IMR-90 (cell line): Measurements from ENCODE around the gene MAGI1. TPM values are rescaled to one million over a fixed set of nuclear protein-coding genes. Genes with fewer than 3 reads are reported as not detected.

ENCODE experiments used
- ATAC-seq: fragments of 200-7000 bp; cut with Tn5 transposase; 2 replicates; pipeline ENCODE4 v1.9.1; 2020; ENCODE audit warnings: low read depth, mild to moderate bottlenecking, moderate library complexity
- BruUV-seq: library from RNA; stranded (reverse); fragments of 400-500 nt; replicated peaks from 2 replicates; lab custom pipeline; 2021; lab: Mats Ljungman, UMichigan
- CTCF ChIA-PET: fragments of 300-600 bp; formaldehyde crosslinking; extraction: SDS; loops from one replicate; lab custom pipeline; 2021; ENCODE audit warnings: antibody characterized with exemption; lab: Yijun Ruan, JAX
- POLR2A ChIA-PET: fragments of 300-600 bp; sonication (Branson Sonifier 250); formaldehyde crosslinking; loops from one replicate; lab custom pipeline; 2022; ENCODE audit warnings: antibody characterized with exemption; ENCODE audit not compliant: unreplicated experiment; lab: Charles Lee
- DNase-seq: peaks from one replicate; pipeline ENCODE4 v3.0.0; 2013
- H2AFZ ChIP-seq: replicated peaks from 2 replicates; pipeline ENCODE3; 2013; ENCODE audit warnings: low read length, mild to moderate bottlenecking; ENCODE audit not compliant: poor library complexity
- H2AK5ac ChIP-seq: 2 replicates; pipeline ENCODE4 v1.6.1; 2013; ENCODE audit warnings: low read depth, low read length, inconsistent platforms
- H2AK9ac ChIP-seq: replicated peaks from 2 replicates; pipeline ENCODE3; 2013; ENCODE audit warnings: mild to moderate bottlenecking, low read depth, low read length, moderate library complexity; ENCODE audit not compliant: poor library complexity
- H2BK120ac ChIP-seq: 2 replicates; pipeline ENCODE4 v1.6.1; 2013; ENCODE audit warnings: low read depth, low read length, inconsistent platforms
- H2BK15ac ChIP-seq: 3 replicates; pipeline ENCODE4 v1.6.1; 2013; ENCODE audit warnings: low read depth, low read length, inconsistent platforms
- H2BK20ac ChIP-seq: 2 replicates; pipeline ENCODE4 v1.6.1; 2013; ENCODE audit warnings: low read depth, mild to moderate bottlenecking, inconsistent platforms, low read length, moderate library complexity
- H2BK5ac ChIP-seq: 2 replicates; pipeline ENCODE4 v1.6.1; 2013; ENCODE audit warnings: mild to moderate bottlenecking, low read depth, low read length, inconsistent platforms; ENCODE audit not compliant: poor library complexity, severe bottlenecking
- H3K14ac ChIP-seq: replicated peaks from 2 replicates; pipeline ENCODE4 v1.6.1; 2013; ENCODE audit warnings: low read depth, low read length, inconsistent platforms
- H3K18ac ChIP-seq: 2 replicates; pipeline ENCODE4 v1.6.1; 2013; ENCODE audit warnings: low read depth, low read length, control low read depth
- H3K23ac ChIP-seq: 2 replicates; pipeline ENCODE4 v1.6.1; 2013; ENCODE audit warnings: low read depth, low read length, inconsistent platforms
- H3K27ac ChIP-seq: 2 replicates; pipeline ENCODE4 v1.5.1; 2013; ENCODE audit warnings: mild to moderate bottlenecking, control low read depth, low read length; ENCODE audit not compliant: insufficient read depth
- H3K27me3 ChIP-seq: 2 replicates; pipeline ENCODE4 v1.6.1; 2013; ENCODE audit warnings: low read length; ENCODE audit not compliant: control insufficient read depth, insufficient read depth
- H3K36me3 ChIP-seq: 2 replicates; pipeline ENCODE4 v1.6.1; 2013; ENCODE audit warnings: low read length, mixed read lengths; ENCODE audit not compliant: control insufficient read depth, insufficient read depth
- H3K4ac ChIP-seq: 2 replicates; pipeline ENCODE4 v1.6.1; 2013; ENCODE audit warnings: low read depth, low read length, inconsistent platforms
- H3K4me1 ChIP-seq: 2 replicates; pipeline ENCODE4 v1.6.1; 2013; ENCODE audit warnings: low read length, mixed read lengths; ENCODE audit not compliant: control insufficient read depth, insufficient read depth
- H3K4me2 ChIP-seq: 2 replicates; pipeline ENCODE4 v1.6.1; 2013; ENCODE audit warnings: low read depth, mild to moderate bottlenecking, control low read depth, low read length, moderate library complexity
- H3K4me3 ChIP-seq: 2 replicates; pipeline ENCODE4 v1.5.1; 2013; ENCODE audit warnings: low read depth, mild to moderate bottlenecking, control low read depth, low read length, moderate library complexity; ENCODE audit not compliant: insufficient read depth
- H3K56ac ChIP-seq: 2 replicates; pipeline ENCODE4 v1.6.1; 2013; ENCODE audit warnings: low read length, inconsistent platforms; ENCODE audit not compliant: insufficient read depth; ENCODE audit errors: extremely low read depth
- H3K79me1 ChIP-seq, 2 experiments: 2 replicates each; pipeline ENCODE4 v1.6.1; 2013; ENCODE audit warnings: low read length in 2 of 2, inconsistent platforms in 1 of 2, low read depth in 1 of 2
- H3K9ac ChIP-seq: 2 replicates; pipeline ENCODE4 v1.6.1; 2013; ENCODE audit warnings: low read depth, low read length, control low read depth
- H3K9me1 ChIP-seq: 2 replicates; pipeline ENCODE4 v1.6.1; 2013; ENCODE audit warnings: low read length, inconsistent platforms; ENCODE audit not compliant: insufficient read depth
- H3K9me3 ChIP-seq: 2 replicates; pipeline ENCODE4 v1.6.1; 2013; ENCODE audit warnings: low read length; ENCODE audit not compliant: control insufficient read depth, insufficient read depth
- H4K20me1 ChIP-seq: 2 replicates; pipeline ENCODE4 v1.6.1; 2013; ENCODE audit warnings: low read length, inconsistent platforms; ENCODE audit not compliant: insufficient read depth
- H4K5ac ChIP-seq: 2 replicates; pipeline ENCODE4 v1.6.1; 2013; ENCODE audit warnings: mild to moderate bottlenecking, low read depth, low read length, control low read depth
- H4K8ac ChIP-seq, 2 experiments: 2 replicates each; pipeline ENCODE4 v1.6.1; 2013; ENCODE audit warnings: low read depth in 2 of 2, low read length in 2 of 2, control low read depth in 1 of 2, inconsistent platforms in 1 of 2
- H4K91ac ChIP-seq: 2 replicates; pipeline ENCODE4 v1.6.1; 2013; ENCODE audit warnings: low read depth, low read length, inconsistent platforms; ENCODE audit not compliant: insufficient read depth
- CEBPB ChIP-seq: IDR thresholded peaks from 2 replicates; pipeline ENCODE4 v1.6.1; 2012; ENCODE audit warnings: low read depth, low read length, improper control_type of control experiment
- WGBS, 2 experiments: methylation state at CpG; one replicate each; pipeline versions ENCODE4 v1.1.5 to v1.1.7; 2013; ENCODE audit warnings: missing lambda C conversion rate in 2 of 2; ENCODE audit not compliant: insufficient read length in 1 of 2; ENCODE audit errors: extremely low coverage in 2 of 2; 5-methylcytosine and 5-hydroxymethylcytosine counted together
- dilution Hi-C: fragments of 300-500 bp; cut with HindIII; formaldehyde crosslinking; loops from one replicate; pipeline ENCODE4 v1.14.3; 2018; ENCODE audit warnings: low sequenced_read_pairs; ENCODE audit not compliant: unreplicated experiment
- in situ Hi-C: fragments of 300-500 bp; cut with MboI; formaldehyde crosslinking; loops from 3 replicates; pipeline ENCODE4 v1.14.3; 2019; ENCODE audit warnings: low sequenced_read_pairs, inconsistent platforms, mixed read lengths
- intact Hi-C: fragments of 100-400 bp; cut with micrococcal nuclease; formaldehyde crosslinking; loops from 2 replicates; pipeline ENCODE4 v1.10.0; 2022
- polyA plus RNA-seq, 3 experiments: library from polyadenylated mRNA; depleted of rRNA; stranded (reverse); fragments of >200 nt; gene quantifications; 2 replicates each; pipeline ENCODE4 v1.2.3, GENCODE V29; 2012; ENCODE audit warnings: low replicate concordance in 1 of 3
- total RNA-seq: library from RNA; depleted of rRNA; stranded (reverse); fragments of >200 nt; gene quantifications from 2 replicates; pipeline ENCODE4 v1.2.3, GENCODE V29; 2012

Gene MAGI1
- total and polyA plus RNA-seq, 2 of the 4 experiments (the other 2 are of a cell fraction): 14.5 to 24.2 TPM

- in situ Hi-C loops (no loop called here), dilution Hi-C loops (no loop called here), intact Hi-C loops (no loop called here)
- Histone ChIP-seq H3K9ac (no peak overlapping the region), H3K14ac (no peak overlapping the region), H4K8ac (no peak overlapping the region), H3K9me1 (no peaks in the 10 kb centered on the region), H3K4ac (no peak overlapping the region), H4K91ac (no peak overlapping the region), H3K23ac (no peak overlapping the region), H3K27me3 (no peaks in the 10 kb centered on the region), H2AFZ (no peak overlapping the region), H3K9me3 (no peaks in the 10 kb centered on the region), H2BK120ac (no peak overlapping the region), H2AK5ac (no peak overlapping the region), H2BK5ac (no peak overlapping the region), H3K18ac (no peak overlapping the region), H3K4me2 (no peak overlapping the region), H3K4me3 (no peak overlapping the region), H3K36me3 (no peaks in the 10 kb centered on the region), H4K5ac (no peak overlapping the region), H3K4me1 (no peaks in the 10 kb centered on the region), H4K20me1 (peaks cover 4% of the 10 kb centered on the region; the same call in 1 of the 2 replicates), H2AK9ac (no peak overlapping the region), H3K56ac (no peak overlapping the region), H2BK20ac (no peak overlapping the region), H3K79me1 (peaks cover 32 to 64% of the 10 kb centered on the region in 2 experiments), H3K27ac (no peak overlapping the region), H2BK15ac (no peak overlapping the region)
- POLR2A ChIA-PET: no interaction called here
- TF ChIP-seq CEBPB: no peak
- CTCF ChIA-PET: no interaction called here
- BruUV-seq: no TSS peak
- DNase-seq (peak; percentile 35), ATAC-seq (no peak)
- WGBS, 2 experiments: no CpG with 5 or more reads among the region's 2 CpGs
Observed at GRCh38 chr3:65877160-65877559, 161.6 kb downstream of the MAGI1 start.
